Kidney (tissue), 14 donors: Measurements from ENCODE around the gene PRPF4. TPM values are rescaled to one million over a fixed set of nuclear protein-coding genes. Genes with fewer than 3 reads are reported as not detected.

ENCODE experiments used
- DNase-seq, 5 donors: peaks; one replicate each; pipeline ENCODE4 v3.0.0-alpha.2; 2013 to 2020
- FAIRE-seq: peaks from 2 replicates; lab custom pipeline; 2012; peaks lifted over from hg19 to GRCh38; lab: Jason Lieb, UNC
- H3K27ac ChIP-seq, 2 donors: one replicate each; pipeline ENCODE4 v1.7.0; 2013; ENCODE audit warnings: low read depth in 2 of 2, low read length in 2 of 2, inconsistent platforms in 1 of 2
- H3K27me3 ChIP-seq: one replicate; pipeline ENCODE4 v1.7.1; 2013; ENCODE audit warnings: low read length, inconsistent platforms; ENCODE audit not compliant: control insufficient read depth, insufficient read depth
- H3K36me3 ChIP-seq, 3 donors: one replicate each; pipeline versions ENCODE4 v1.7.0 to v1.7.1; 2013; ENCODE audit warnings: low read length in 3 of 3, control low read depth in 1 of 3, inconsistent platforms in 1 of 3; ENCODE audit not compliant: insufficient read depth in 3 of 3, control insufficient read depth in 2 of 3
- H3K4me1 ChIP-seq, 3 donors: one replicate each; pipeline versions ENCODE4 v1.7.0 to v1.7.1; 2013; ENCODE audit warnings: low read length in 3 of 3, inconsistent platforms in 1 of 3, low read depth in 1 of 3; ENCODE audit not compliant: control insufficient read depth in 2 of 3, insufficient read depth in 2 of 3
- H3K4me3 ChIP-seq, 3 donors: one replicate each; pipeline versions ENCODE4 v1.7.0 to v1.8.1; 2013; ENCODE audit warnings: low read length in 3 of 3, control low read depth in 1 of 3, inconsistent platforms in 1 of 3
- H3K9ac ChIP-seq, 3 donors: one replicate each; pipeline versions ENCODE4 v1.7.0 to v1.7.1; 2013; ENCODE audit warnings: low read length in 3 of 3, control low read depth in 1 of 3, inconsistent platforms in 1 of 3
- H3K9me3 ChIP-seq, 3 donors: one replicate each; pipeline versions ENCODE4 v1.7.0 to v1.7.1; 2013; ENCODE audit warnings: low read length in 3 of 3, control low read depth in 1 of 3, inconsistent platforms in 1 of 3; ENCODE audit not compliant: control insufficient read depth in 2 of 3, insufficient read depth in 1 of 3
- intact Hi-C: fragments of 100-400 bp; cut with DNase I; formaldehyde crosslinking; loops from one replicate; pipeline ENCODE4 v1.11.1; 2022
- polyA plus RNA-seq: library from polyadenylated mRNA; stranded (reverse); fragments of 350-450 nt; fragmentation: Illumina TruSeq; extraction: RNeasy Lipid Tissue Mini Kit (QIAGEN cat#74804); gene quantifications from one replicate; pipeline ENCODE4 v1.2.3, GENCODE V29; 2014; ENCODE audit warnings: low read depth, low replicate concordance; ENCODE audit not compliant: insufficient read depth
- total RNA-seq: library from RNA; stranded (reverse); fragmentation: NEBNext Ultra II Directional; extraction: Animal tissue kit (Norgen Biotek cat#: 25700); gene quantifications from one replicate; pipeline ENCODE4 v1.2.1, GENCODE V29; 2021
- TF ChIP-seq, protein P1 (sequence below): IDR thresholded peaks from 3 replicates; pipeline ENCODE4 v1.5.1; 2012; ENCODE audit warnings: mild to moderate bottlenecking, moderate library complexity, borderline replicate concordance; ENCODE audit not compliant: insufficient read depth; ENCODE audit errors: extremely low read depth
- donor health status: control.
- donor health status: control.
- donor health status: control.
- donor health status: control.
- donor health status: control.
- donor health status: DM: yes; HTN: yes; CAD: no.
- donor health status: Normal renal cell carcinoma (clear cell type).

The PRPF4 gene
- total and polyA plus RNA-seq, 2 donors from 2014 or later: 12.8 to 20.0 TPM

DNA sequence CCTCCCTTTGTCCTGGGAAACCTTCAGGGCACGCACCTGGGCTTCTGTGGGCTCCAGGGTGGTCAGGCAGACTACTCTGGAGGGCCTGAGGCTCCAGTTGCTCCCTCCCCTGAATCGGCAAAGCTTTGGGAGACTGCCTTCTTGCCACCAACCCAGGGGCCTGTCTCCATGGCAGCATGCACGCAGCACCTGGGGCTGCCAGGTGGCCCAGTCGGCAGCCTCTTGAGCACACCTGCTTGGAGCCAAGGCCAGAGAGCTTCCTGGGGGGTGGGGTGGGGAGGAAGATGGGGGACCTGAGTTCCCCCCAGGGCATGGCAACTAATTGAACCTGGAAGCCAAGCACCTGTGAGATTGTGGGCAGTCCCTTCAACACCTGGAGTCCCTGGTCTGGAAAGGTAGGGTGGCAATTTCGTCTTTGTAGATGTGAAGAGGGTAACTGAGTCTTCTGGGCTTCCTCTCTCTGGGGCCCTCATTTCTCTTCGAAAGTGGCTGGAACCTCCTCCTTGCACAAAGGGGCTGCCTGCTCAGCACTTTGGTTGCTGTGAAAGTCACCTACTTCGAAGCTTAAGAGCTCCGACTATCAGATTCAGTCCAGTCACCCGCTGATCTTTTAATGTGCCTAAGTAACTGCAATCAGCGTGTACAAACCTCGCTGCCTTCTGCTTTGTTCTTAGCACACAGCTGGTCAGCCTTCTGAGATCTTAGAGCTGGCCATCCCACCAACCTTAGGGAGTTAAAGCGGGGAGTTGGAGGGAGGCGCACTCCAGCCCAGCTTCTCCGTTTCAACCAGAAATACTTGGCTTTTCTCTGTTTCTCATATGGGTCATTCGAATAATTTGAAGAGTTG lies 23.7 kb downstream of the PRPF4 start:
- TF ChIP-seq, protein P1, sequence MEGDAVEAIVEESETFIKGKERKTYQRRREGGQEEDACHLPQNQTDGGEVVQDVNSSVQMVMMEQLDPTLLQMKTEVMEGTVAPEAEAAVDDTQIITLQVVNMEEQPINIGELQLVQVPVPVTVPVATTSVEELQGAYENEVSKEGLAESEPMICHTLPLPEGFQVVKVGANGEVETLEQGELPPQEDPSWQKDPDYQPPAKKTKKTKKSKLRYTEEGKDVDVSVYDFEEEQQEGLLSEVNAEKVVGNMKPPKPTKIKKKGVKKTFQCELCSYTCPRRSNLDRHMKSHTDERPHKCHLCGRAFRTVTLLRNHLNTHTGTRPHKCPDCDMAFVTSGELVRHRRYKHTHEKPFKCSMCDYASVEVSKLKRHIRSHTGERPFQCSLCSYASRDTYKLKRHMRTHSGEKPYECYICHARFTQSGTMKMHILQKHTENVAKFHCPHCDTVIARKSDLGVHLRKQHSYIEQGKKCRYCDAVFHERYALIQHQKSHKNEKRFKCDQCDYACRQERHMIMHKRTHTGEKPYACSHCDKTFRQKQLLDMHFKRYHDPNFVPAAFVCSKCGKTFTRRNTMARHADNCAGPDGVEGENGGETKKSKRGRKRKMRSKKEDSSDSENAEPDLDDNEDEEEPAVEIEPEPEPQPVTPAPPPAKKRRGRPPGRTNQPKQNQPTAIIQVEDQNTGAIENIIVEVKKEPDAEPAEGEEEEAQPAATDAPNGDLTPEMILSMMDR: no peak
- intact Hi-C loops: no loop called here
- FAIRE-seq (no peak), DNase-seq (peak in 4 of 5 donors; percentile 45 to 70 (median 47))
- peaks cover 0 to 2% (median 0%) of the 10 kb centered on the region in 3 donors for H3K4me1 ChIP-seq
- H3K27me3 ChIP-seq: no peaks in the 10 kb centered on the region
- no peaks in the 10 kb centered on the region for H3K9me3 ChIP-seq
- H3K36me3 ChIP-seq: no peaks in the 10 kb centered on the region
- H3K27ac ChIP-seq: no peak overlapping the region
- no peak overlapping the region for H3K4me3 ChIP-seq
- no peak overlapping the region for H3K9ac ChIP-seq

- no peak overlapping the region for H3K9ac ChIP-seq
- TF ChIP-seq, protein P1: no peak
- no peaks in the 10 kb centered on the region for H3K36me3 ChIP-seq
- H3K4me1 ChIP-seq: peaks cover 0 to 2% (median 0%) of the 10 kb centered on the region in 3 donors
- FAIRE-seq (no peak), DNase-seq (peak in 4 of 5 donors; percentile 24 to 86 (median 56))
- no peaks in the 10 kb centered on the region for H3K27me3 ChIP-seq
- intact Hi-C loops: no loop called here
- no peak overlapping the region for H3K27ac ChIP-seq
- no peak overlapping the region for H3K4me3 ChIP-seq
- no peaks in the 10 kb centered on the region for H3K9me3 ChIP-seq
Measured at GRCh38 chr9:113299800-113300292, 24.4 kb downstream of the PRPF4 start.

DNA sequence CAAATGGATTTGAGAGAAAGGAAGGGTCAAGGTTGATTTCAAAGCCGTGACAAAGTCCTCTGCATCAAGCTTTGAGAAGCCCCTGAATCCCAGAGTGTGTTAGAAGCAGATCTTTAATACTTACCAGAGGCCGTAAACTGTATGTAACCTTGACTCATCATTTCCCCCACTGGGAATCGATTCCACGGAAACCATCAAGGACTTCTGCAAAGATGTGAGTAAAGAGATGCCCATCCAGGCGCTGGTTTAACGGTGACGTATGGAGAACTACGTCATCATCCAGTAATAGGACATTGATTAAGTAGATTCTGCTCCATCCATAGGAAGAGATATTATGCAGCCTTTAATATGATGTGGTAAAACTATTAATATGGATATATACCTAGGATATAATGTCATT lies 26.1 kb downstream of the PRPF4 start:
- intact Hi-C loops: no loop called here
- Histone ChIP-seq H3K27me3 (no peaks in the 10 kb centered on the region), H3K4me1 (peaks cover 0 to 2% (median 0%) of the 10 kb centered on the region in 3 donors), H3K4me3 (peak overlapping the region in 1 of 3 donors; percentile 53), H3K27ac (no peak overlapping the region), H3K9ac (no peak overlapping the region), H3K9me3 (no peaks in the 10 kb centered on the region), H3K36me3 (no peaks in the 10 kb centered on the region)
- no peak for FAIRE-seq
- DNase-seq: no peak
- TF ChIP-seq, protein P1: no peak
